ENCODE measurements around the gene GRHPR. TPM values are rescaled to one million over a fixed set of nuclear protein-coding genes. Genes with fewer than 3 reads are reported as not detected.

The GRHPR gene
- 156 TPM for polyA plus RNA-seq (2012; ENCODE audit: low read depth, missing spikeins)

- peak; percentile 93 for DNase-seq (ENCODE audit: insufficient read length, low spot score)
- FAIRE-seq: peak; percentile 96
- TF ChIP-seq POU2F2 (IDR thresholded peaks at IDR 0.05; ENCODE audit: low read depth, low read length) (no peak), PAX5 (IDR thresholded peaks at IDR 0.05; ENCODE audit: insufficient read depth, low read length, severe bottlenecking) (no peak), SPI1 (IDR thresholded peaks at IDR 0.05; ENCODE audit: low read depth, low read length) (peak; percentile 36; the same call in 1 of the 2 replicates), POLR2AphosphoS5 (IDR thresholded peaks at IDR 0.05; ENCODE audit: low read depth, low read length) (peak; percentile 58), TAF1 (IDR thresholded peaks at IDR 0.05; ENCODE audit: low read depth, low read length) (no peak; the same call in none of the 2 replicates), POLR2A (IDR thresholded peaks at IDR 0.05; ENCODE audit: low read depth, low read length) (peak; percentile 60; the same call in 1 of the 2 replicates)
Measured at GRCh38 chr9:37422289-37423104, at the start of gene GRHPR. Gene GRHPR (plus strand): TSS chr9:37422696. CDS start chr9:37422751, 55 bp downstream.

- peak; percentile 69 for FAIRE-seq
- TF ChIP-seq TAF1 (IDR thresholded peaks at IDR 0.05; ENCODE audit: low read depth, low read length) (no peak), POLR2AphosphoS5 (IDR thresholded peaks at IDR 0.05; ENCODE audit: low read depth, low read length) (no peak), PAX5 (IDR thresholded peaks at IDR 0.05; ENCODE audit: insufficient read depth, low read length, severe bottlenecking) (no peak), POLR2A (IDR thresholded peaks at IDR 0.05; ENCODE audit: low read depth, low read length) (no peak), SPI1 (IDR thresholded peaks at IDR 0.05; ENCODE audit: low read depth, low read length) (no peak), POU2F2 (IDR thresholded peaks at IDR 0.05; ENCODE audit: low read depth, low read length) (no peak)
- no peak for DNase-seq (ENCODE audit: insufficient read length, low spot score)
Measured at GRCh38 chr9:37372839-37373238, 49.7 kb upstream of the GRHPR start.

GRCh38 chr9:37373621-37374020 lies 48.9 kb upstream of the GRHPR start:
- FAIRE-seq: no peak

GRCh38 chr9:37374892-37375291 lies 47.6 kb upstream of the GRHPR start:
- peak; percentile 46 for DNase-seq (ENCODE audit: insufficient read length, low spot score)
- TF ChIP-seq POU2F2 (IDR thresholded peaks at IDR 0.05; ENCODE audit: low read depth, low read length) (no peak), PAX5 (IDR thresholded peaks at IDR 0.05; ENCODE audit: insufficient read depth, low read length, severe bottlenecking) (no peak), TAF1 (IDR thresholded peaks at IDR 0.05; ENCODE audit: low read depth, low read length) (no peak), SPI1 (IDR thresholded peaks at IDR 0.05; ENCODE audit: low read depth, low read length) (no peak), POLR2AphosphoS5 (IDR thresholded peaks at IDR 0.05; ENCODE audit: low read depth, low read length) (no peak; the same call in 1 of the 2 replicates), POLR2A (IDR thresholded peaks at IDR 0.05; ENCODE audit: low read depth, low read length) (no peak)
- FAIRE-seq: peak; percentile 95

More at GRCh38 chr9:37373621-37374020, 48.9 kb upstream of the GRHPR start:
- no peak for DNase-seq (ENCODE audit: insufficient read length, low spot score)
- TF ChIP-seq POLR2A (IDR thresholded peaks at IDR 0.05; ENCODE audit: low read depth, low read length) (no peak), PAX5 (IDR thresholded peaks at IDR 0.05; ENCODE audit: insufficient read depth, low read length, severe bottlenecking) (no peak), SPI1 (IDR thresholded peaks at IDR 0.05; ENCODE audit: low read depth, low read length) (no peak), TAF1 (IDR thresholded peaks at IDR 0.05; ENCODE audit: low read depth, low read length) (no peak), POU2F2 (IDR thresholded peaks at IDR 0.05; ENCODE audit: low read depth, low read length) (no peak), POLR2AphosphoS5 (IDR thresholded peaks at IDR 0.05; ENCODE audit: low read depth, low read length) (no peak; the same call in 1 of the 2 replicates)

- TF ChIP-seq SPI1 (IDR thresholded peaks at IDR 0.05; ENCODE audit: low read depth, low read length): peak; percentile 53
- TF ChIP-seq POLR2A (IDR thresholded peaks at IDR 0.05; ENCODE audit: low read depth, low read length): 0 out of 2 replicates have a peak, but pooled peaks have one; percentile 16
- TF ChIP-seq POU2F2 (IDR thresholded peaks at IDR 0.05; ENCODE audit: low read depth, low read length): no peak; the same call in 1 of the 2 replicates
- TF ChIP-seq TAF1 (IDR thresholded peaks at IDR 0.05; ENCODE audit: low read depth, low read length): no peak
- 0 out of 2 replicates have a peak, but pooled peaks have one; percentile 18 for TF ChIP-seq POLR2AphosphoS5 (IDR thresholded peaks at IDR 0.05; ENCODE audit: low read depth, low read length)
- no peak for TF ChIP-seq PAX5 (IDR thresholded peaks at IDR 0.05; ENCODE audit: insufficient read depth, low read length, severe bottlenecking)
- peak; percentile 82 for FAIRE-seq
- no peak for DNase-seq (ENCODE audit: insufficient read length, low spot score)
Measured at GRCh38 chr9:37377688-37378612, 44.5 kb upstream of the GRHPR start.

- DNase-seq (ENCODE audit: insufficient read length, low spot score) (no peak), FAIRE-seq (no peak)
- TF ChIP-seq TAF1 (IDR thresholded peaks at IDR 0.05; ENCODE audit: low read depth, low read length) (peak; percentile 29; the same call in 1 of the 2 replicates), POLR2AphosphoS5 (IDR thresholded peaks at IDR 0.05; ENCODE audit: low read depth, low read length) (no peak)
Measured at GRCh38 chr9:37378613-37379004, 43.9 kb upstream of the GRHPR start.

- TF ChIP-seq PAX5 (IDR thresholded peaks at IDR 0.05; ENCODE audit: insufficient read depth, low read length, severe bottlenecking): no peak
- DNase-seq (ENCODE audit: insufficient read length, low spot score) (no peak), FAIRE-seq (peak; percentile 41)
Measured at GRCh38 chr9:37379835-37380234, 42.7 kb upstream of the GRHPR start.

- DNase-seq (ENCODE audit: insufficient read length, low spot score): no peak
- no peak for FAIRE-seq
- TF ChIP-seq POLR2A (IDR thresholded peaks at IDR 0.05; ENCODE audit: low read depth, low read length): no peak
- no peak for TF ChIP-seq POU2F2 (IDR thresholded peaks at IDR 0.05; ENCODE audit: low read depth, low read length)
- no peak for TF ChIP-seq SPI1 (IDR thresholded peaks at IDR 0.05; ENCODE audit: low read depth, low read length)
- TF ChIP-seq POLR2AphosphoS5 (IDR thresholded peaks at IDR 0.05; ENCODE audit: low read depth, low read length): no peak
- no peak for TF ChIP-seq PAX5 (IDR thresholded peaks at IDR 0.05; ENCODE audit: insufficient read depth, low read length, severe bottlenecking)
- TF ChIP-seq TAF1 (IDR thresholded peaks at IDR 0.05; ENCODE audit: low read depth, low read length): no peak
Measured at GRCh38 chr9:37380570-37380969, 41.9 kb upstream of the GRHPR start.

Data from GM12891 (cell line).